Left forelimb (tissue), 1 donor: ENCODE results near the gene ZNF831.

ENCODE experiments used
- DNase-seq: peaks from one replicate; pipeline ENCODE4 v3.0.0-alpha.2; 2018; ENCODE audit warnings: low spot score

ZNF831 gene

DNA sequence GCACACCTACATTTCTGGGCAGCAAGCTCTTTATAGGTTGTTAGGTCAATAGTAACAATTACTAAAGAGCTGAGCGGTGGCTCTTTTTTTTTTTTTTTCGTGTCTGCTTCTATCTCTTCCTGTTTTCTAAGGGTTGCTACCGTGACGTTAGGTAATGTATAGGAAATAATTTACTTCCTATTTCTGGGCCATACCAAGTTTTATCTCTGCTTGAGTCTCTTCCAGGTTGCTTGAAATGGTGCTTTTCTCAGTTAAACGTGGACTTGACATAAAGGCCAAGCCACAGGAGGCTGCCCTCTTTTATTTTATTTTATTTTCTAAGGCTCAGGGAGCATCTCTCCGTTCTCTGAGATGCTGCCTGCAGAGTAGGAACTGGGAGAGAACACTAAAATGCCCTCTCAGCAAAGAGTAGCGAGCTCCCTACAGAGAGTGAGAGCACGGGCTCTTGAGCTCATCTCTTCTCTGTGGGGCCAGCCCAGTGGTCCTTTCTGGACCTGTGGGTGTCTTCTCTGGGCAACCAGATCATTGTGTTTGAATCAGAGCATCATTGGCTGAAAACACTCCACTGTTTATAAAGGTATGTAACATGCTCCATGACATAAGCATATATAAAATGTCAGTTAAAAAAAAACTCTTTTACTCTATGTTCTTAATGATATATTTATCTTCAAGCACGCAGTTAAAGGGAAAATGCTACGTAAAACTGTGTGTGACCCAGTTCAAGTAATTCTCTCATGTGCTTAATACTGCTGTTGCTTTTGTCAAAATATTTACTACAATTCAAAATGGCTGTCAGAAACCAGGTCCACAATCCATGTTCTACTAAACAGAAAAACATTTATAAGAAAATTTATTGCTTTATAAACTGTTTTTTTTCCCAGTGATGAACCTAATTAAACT is at the start of gene ZNF831:
Gene ZNF831 (plus strand): TSS at position 191 of the 900 bp plus-strand sequence. CDS start 27,199 bp downstream, outside the sequence.
- DNase-seq, result no peak

DNA sequence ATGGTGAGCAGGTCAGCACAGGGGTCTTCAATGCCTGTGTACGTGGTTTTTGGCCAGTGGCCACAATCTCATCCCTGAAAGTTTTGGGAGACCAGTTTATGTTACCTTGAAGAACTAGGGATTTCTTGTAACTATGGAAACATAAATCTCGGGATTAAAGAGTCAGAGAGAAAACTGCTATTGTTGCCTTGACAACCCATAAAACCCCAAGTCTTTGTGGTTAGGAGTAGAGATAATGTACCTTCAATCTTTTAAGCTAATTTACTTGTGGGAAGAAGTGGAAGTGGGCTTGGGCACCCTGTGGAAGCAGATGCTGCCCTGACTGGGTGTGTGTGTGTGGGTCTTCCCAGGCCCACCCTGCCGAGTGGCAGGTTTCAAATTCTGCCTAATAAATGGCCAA is 46.1 kb upstream of the ZNF831 start:
- no peak for DNase-seq

DNA sequence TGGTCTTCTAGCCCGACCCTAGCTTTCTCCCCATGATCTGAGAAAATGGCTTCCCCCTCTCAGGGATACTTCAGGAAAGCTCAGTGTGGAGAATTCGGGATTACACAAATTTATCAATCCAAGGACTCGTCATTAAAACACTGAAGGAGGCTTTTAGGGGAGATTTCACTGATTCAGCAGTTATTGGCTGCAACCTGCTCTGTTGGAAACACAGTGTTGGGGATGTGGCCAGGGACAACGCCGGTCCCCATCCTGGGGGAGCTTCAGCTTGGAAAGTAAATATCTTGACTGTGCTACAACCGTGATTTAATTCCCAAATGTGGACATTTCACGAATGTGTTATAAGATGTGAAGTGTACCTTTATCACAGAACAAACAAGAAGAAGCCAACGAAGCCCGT is 44.8 kb upstream of the ZNF831 start:
- peak; percentile 31 for DNase-seq

DNA sequence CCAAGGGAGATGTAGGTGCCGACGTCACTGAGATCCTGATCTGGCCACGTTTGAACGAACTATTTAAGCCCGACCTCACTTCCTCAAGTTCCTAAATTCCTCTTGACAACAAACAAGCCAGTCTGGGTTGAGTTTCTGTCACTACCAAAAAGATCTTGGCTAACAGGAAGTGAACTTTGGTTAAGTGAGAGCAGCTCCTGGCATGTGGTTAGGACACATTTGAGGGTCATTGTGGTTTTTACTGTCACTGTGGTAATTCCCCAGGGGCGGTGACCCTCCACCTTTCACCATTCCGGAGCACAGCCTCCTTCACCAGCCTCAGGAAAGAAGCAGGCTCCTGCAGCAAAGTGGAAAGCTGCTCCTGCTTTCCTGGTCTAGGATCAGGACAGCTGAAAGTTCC is 43.1 kb upstream of the ZNF831 start:
- DNase-seq, result peak; percentile 36

DNA sequence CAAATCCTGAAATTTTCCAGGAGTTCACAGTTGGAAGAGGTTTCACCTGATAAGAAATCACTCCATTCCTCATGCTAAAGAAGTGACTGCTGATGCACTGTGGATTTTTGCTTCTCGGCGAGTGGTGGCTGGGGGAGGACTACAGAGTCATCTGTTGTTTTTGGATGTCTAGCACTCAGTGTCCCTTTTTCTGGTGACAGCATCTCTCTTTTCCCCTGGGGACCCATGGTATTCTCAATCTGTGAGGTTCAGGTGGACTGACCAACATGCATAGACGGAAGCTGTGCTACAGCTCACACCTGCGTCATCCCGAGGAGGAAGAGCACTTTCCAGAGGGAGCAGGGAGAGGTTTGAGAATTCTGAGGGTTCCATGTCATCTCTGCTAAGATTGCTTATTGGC is 42.7 kb upstream of the ZNF831 start:
- DNase-seq, result peak; percentile 44

DNA sequence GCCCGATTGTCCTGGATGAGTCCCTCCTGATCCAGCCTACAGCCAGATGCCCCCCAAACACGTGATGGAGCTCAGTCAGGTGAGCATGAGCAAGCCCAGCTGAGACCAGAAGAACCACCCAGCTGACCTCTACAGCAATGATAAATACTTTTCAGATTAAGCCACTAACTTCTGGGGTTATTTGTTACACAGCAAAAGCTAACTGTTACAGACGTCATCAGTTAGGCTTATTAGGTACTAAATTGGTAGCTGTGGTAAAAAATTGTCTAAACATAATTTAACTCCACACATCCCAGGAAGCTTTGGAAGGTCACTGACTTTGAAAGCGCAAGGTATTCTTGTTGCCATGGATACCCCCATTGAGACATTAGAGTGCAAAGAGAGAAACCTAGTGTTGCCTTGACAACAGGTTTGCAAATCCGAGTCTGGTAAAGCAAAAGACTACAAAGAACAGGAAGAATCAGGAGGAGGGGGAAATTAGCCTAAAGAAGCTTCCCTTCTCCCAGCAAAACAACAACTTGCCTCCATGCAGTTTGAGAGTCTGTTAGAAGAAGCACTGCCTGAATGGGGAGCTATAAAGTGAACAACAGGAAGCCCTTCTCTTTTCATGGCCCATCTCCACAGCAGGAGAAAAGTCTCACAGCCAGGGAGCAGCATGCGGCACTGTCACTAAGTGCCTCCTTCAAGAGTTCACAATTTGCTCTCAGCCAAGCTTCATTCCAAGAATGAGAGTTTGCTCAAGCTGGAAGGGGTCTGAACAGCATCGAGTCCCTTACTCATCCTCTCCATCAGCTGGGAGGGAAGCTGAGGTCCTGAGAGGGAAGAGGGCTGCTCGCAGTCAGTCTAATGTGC is 41.7 kb upstream of the ZNF831 start:
- DNase-seq, result peak; percentile 38

DNA sequence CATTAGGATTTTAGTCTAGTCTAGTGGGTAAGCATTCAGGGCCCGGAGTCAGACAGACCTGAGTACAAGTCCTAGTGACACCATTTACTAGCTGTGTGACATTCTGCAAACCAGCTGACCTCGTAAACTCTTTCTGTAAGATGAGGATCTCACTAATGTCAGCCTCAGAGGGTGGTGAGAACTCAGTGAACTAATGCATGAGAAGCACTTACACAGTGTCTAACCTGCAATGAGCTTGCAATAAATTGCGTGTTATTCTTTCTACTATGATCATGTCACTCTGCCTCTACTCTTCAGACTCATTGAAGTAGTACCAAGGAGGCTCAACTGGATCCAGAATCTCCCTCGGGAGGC is 41.1 kb upstream of the ZNF831 start:
- no peak for DNase-seq

DNA sequence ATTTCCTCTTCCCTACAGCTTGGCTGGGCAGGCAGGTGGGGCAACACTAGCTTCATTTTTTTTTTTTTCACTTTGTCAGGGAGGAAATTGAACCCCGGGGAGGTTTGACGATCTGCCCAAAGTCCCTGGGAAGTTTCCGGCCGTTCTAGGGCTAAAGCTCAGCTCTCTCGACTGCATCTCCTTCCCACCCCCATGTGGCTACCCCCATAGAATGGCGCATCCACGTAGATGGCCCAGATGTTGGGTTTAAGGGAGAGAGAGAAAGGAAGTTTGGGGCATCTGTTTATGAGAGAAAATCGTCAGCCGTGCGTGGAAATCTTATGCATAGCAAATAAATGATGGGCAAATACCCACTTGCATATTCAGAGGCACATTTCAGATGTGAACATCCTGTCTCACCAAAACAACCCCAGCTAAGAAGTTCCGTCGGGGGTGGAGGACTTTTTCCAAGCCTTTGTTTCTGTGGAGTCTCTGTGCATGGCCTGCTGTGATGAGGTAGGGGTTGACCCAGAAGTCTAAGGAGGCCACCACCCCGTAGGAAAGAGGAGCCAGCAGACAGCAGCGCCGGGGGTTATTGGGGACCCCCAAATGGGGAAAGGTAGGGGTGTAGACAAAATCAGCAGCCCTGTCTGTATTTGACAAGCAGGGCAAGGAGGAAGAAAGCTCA is 40.5 kb upstream of the ZNF831 start:
- peak; percentile 49 for DNase-seq

DNA sequence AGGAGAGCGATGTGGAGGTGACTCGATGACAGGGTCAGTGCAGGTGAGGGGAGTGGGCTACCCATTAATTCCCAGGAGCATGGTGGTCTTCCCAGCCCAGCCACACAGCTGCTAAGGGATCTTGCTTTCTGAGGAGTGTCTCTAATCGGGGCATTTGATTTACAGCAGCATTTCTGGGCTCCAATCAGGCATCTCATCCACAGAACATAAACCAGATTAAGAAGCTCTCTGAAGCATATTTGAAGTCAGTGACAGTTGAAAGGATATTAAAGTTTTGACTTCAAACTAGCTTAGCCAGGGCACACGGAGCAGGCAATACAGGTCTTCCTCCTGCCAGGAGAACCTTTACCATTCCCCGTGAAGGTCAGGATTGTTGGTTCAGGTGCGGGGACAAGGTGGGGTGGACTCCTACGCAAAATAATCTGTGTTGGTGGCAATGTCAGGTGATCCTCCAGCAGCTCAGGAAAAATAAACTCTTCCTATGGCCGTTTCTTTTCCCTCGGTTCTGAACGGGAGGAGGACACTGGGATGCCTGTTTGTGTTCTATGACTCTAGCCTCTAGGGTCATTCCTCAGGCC is 39.9 kb upstream of the ZNF831 start:
- DNase-seq, result peak; percentile 33

DNA sequence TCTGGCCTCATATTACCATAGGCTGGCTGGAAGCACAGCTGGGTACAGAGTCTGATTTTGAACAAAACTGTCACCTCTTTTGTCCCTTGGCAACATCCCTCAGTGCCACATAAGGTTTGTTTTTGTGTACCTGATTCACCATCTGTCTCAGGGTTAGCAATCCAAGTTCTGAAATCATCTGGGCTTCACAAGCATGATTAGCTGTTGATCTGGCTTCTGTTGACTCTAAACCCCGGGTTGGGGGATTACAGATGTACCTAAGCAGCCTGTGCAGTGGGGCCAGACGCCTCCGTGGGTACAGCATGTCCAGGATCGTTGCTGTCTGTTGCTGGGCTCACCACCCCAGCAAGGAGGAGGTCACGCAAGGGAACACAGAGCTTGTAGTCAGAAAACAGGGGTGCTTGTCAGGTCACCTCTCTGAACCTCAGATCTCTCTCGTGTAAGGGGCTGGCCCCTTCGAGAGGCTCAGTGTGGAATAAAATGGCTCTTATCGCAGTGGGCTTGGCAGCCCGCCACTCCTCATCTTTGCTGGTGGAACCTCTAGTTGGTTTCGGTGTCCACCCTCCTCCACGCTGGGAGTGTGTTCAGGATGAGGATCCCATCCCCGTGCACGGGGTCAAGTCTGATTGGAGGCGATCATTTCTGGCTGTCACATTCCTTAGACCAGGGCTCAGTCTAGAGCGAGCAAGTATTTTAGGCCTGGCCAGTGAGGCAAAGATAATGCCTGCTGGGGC is 39.2 kb upstream of the ZNF831 start:
- peak; percentile 31 for DNase-seq

DNA sequence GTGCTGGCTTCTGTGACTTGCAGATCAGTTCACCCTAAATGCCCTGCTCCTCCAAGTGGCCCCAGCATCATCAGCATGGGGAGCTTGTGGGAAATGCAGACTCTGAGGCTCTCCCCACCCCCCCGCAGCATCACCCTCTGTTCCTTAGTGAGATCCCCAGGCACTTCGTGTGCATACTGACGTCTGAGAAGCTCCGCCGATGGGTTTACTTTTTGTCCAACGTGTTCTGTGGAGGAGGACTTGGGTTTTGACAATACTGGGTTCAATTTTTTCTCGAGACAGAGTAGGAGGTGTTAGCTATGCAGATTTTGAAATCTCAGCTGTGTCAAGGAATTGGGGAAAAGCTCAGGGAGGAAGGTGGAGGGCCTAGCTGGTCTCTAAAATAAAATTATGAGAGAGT is 38.3 kb upstream of the ZNF831 start:
- peak; percentile 26 for DNase-seq

DNA sequence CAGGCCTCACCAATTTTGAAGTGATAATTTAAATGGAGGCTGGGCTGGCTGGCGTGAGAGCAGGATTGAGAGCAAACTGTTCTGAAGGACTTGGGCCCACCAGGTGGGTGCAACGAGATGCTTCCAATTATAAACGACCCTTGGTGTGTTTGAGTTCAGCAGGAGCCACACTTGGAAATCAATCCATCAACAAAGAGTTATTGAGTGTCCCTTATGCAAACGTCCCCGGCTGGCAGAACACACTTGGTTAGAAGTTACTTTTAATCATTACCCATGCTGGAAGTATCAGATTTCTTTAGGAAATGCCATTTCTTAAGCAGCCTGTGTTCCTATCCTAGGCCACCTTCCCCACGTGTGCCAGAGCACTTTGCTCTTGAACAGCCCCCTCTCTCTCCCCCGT is 37.8 kb upstream of the ZNF831 start:
- no peak for DNase-seq

DNA sequence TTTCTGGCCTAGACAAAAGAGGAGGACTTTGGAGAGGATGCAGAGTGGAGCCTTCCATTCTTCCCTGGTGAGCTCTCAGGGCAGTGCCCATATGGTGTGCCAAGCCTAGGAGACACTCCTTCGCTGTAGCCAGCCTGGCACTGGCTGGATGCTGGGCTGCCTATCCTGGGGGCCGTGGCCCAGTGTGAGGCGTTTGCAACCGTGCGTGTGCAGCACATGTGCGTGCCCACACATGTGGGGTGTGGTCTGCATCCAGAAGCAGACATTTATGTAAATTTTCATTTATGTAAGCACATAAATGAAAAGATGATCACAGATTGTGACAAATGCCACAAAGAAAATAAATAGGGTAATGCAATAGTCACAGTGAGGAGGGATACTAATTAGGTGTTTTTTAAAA is 35.8 kb upstream of the ZNF831 start:
- DNase-seq, result no peak

DNA sequence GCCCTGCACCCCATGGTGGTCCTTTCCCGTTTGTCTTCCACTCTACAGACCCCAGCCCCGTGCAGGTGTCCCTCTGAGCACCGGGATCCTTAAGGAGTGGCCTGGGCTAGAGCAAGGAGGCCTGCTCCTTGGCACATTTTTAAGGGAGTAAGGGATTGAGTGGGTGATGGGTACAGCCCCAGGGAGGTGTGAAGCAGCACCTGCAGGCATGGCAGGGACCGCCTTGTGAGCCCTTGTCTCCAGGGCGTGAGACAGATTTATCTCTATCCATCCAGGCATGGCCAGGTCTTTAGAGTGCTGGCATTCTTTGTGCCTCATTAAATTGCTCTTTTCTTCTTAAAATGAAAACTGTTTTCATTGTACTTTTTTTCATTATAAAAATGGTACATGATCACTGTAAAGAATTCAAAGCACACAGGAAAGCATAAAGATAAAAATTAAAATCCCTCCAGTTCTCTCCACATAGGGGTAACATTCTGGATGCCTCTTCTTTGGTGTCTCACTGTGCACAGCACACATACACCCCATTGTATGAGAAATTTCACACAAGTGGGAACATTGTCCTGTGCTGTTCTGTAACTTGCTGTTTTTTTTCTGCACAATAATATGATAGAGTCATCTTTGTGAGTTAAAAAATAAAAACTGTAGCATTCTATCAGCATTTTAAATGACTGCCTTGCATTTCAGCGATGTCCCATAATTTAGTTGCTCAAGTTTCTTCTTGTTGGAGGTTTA is 31.9 kb upstream of the ZNF831 start:
- DNase-seq, result peak; percentile 23

DNA sequence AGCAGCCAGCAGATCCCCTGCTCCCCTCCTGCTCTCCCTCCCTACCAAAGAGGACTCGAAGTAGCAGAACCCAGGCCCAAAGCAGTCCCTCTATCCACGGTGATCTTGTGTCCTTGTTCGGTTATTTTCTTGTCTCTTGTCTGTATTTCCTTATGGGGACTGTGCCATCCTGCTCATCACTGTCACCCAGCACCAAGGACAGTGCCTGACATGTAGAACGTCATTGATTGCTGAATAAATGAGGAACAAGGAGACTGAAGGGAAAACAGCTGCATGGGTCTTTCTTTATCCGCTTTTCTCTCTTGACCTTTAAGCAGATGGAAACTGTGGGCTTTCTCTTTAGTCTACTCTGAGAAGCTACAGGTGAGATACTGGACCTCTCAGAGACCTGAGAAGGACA is 29.4 kb upstream of the ZNF831 start:
- no peak for DNase-seq

DNA sequence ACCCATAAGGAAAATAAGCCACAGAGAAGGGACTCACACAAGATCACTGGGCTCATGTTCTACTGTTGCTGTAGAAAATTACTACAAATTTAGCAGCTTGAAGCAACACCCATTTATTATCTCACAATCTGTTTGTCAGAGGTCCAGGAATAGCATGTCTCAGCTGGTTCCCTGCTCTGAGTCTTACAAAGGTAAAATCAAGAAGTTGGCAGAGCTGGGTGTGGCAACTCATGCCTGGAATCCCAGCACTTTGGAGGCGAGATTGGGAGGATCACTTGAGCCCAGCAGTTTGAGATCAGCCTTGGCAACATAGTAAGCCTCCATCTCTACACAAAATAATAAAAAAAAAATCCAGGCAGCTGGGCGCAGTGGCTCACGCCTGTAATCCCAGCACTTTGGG is 28.5 kb upstream of the ZNF831 start:
- DNase-seq, result no peak

DNA sequence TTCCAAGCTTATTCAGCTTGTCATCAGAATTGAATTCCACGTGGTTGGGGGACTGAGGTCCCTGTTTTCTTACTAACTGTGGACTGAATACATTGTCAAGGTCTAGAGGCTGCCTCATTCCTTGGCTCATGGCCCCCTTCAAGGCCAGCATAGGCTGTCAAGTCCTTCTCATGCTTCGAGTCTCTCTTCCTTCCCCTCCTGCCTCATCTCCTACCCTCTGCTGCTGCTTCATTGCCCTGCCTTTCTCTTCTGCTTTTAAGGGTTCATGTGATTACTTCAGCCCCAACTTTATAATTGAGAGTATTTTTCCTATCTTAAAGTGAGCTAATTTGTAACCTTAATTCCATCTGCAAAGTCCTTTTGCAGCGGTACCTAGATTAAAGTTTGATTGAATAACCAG is 27.6 kb upstream of the ZNF831 start:
- DNase-seq, result no peak

DNA sequence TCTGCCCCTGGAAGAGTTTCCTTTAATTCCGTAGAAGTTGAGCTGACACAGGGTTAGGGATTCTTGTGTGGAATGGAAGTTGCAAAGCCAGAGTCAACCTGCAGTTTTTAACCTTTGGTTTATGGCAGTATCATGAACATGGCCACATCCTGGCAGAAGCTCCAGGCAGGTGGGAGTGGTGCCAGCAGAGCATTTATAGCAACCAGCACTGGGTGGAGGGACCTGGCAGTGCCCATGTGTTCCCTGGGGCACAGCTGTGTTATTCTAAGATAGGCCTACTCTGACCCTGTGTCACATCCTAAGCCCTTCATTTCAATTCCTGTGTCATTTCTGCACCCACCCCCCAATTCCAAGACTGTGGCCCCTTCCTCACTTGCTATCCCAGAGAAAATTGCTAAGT is 26.1 kb upstream of the ZNF831 start:
- DNase-seq, result peak; percentile 34

DNA sequence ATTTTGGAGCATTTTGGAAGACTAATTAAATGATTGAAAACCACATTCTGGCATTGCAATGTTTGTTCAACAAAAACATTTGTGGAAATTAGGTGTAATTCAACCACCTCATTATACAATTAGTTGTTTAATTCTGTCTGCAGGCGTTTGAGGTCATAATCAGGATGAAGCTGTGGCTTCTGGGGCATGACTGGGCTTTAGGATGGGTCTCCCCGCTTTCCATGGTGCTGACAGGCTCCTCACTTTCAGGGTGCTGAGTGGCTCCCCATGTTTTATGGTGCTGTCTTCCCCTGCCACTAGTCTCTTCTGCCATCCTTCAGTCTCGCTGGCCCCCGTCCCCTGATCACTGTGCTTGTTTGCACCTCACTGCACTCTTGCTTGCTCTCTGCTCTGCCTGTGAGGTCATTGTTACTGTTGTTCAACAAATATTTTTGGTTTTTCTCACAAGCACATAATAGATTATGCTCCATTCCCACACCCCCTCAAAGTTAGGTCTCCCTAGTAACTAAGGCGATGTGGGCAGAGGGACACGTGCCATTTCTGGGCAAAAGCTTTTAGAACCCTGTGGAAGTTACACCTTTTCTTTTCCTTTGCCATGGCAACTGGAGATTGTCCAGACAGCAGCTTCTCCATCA is 25.4 kb upstream of the ZNF831 start:
- no peak for DNase-seq

DNA sequence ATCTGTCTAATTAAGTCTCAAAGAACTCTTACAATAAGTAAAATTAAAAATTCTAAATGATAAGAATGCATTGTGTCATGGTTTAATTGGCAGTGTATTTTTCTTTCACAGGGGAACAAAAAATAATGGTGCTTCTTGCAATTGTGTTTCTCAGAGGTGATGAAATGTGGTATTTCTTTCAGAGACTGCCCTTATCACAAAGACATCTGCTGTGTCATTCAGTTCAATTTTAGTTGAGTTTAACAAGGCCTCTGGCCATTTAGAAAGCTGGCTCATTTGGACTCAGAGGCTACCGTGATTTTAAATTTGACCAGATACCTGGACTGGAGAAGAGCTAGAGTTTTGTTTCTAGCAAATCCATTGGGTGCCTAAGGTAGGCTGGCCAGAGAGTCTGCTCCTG is 23.6 kb upstream of the ZNF831 start:
- DNase-seq, result no peak
